Cardiac muscle cell (in vitro differentiated cells and primary cell): ENCODE results near the gene OR56B1. TPM values are rescaled to one million over a fixed set of nuclear protein-coding genes. Genes with fewer than 3 reads are reported as not detected.

ENCODE experiments used
- DNase-seq, 2 donors: peaks; one replicate each; pipeline versions ENCODE4 v3.0.0 to v3.0.0-alpha.2; 2010 to 2017; ENCODE audit warnings: low read depth in 1 of 2, low spot score in 1 of 2
- H3K27ac ChIP-seq: fragments of 200-600 bp; sonication (generic); 2 replicates; pipeline ENCODE4 v1.5.1; 2016
- H3K27me3 ChIP-seq: fragments of 200-600 bp; sonication (generic); 2 replicates; pipeline ENCODE4 v1.6.0; 2016; ENCODE audit warnings: control low read depth
- H3K36me3 ChIP-seq: fragments of 200-600 bp; sonication (generic); 2 replicates; pipeline ENCODE4 v1.5.1; 2016; ENCODE audit warnings: control low read depth
- H3K4me1 ChIP-seq: fragments of 200-600 bp; sonication (generic); 2 replicates; pipeline ENCODE4 v1.8.1; 2017; ENCODE audit warnings: low read depth, mild to moderate bottlenecking, mixed run types
- H3K4me3 ChIP-seq: fragments of 200-600 bp; sonication (generic); 2 replicates; pipeline ENCODE4 v1.5.1; 2016; ENCODE audit warnings: mild to moderate bottlenecking
- H3K9me3 ChIP-seq: fragments of 200-600 bp; sonication (generic); 2 replicates; pipeline ENCODE4 v1.5.1; 2017; ENCODE audit warnings: low read depth, mild to moderate bottlenecking, control low read depth
- CTCF ChIP-seq: IDR thresholded peaks from 2 replicates; pipeline ENCODE4 v1.5.1; 2012; ENCODE audit warnings: low read depth, mild to moderate bottlenecking, low read length
- polyA plus RNA-seq: library from polyadenylated mRNA; unstranded; fragments of >200 nt; fragmentation: Nextera tagmentation; extraction: Ambion mirVana; gene quantifications from 2 replicates; pipeline ENCODE4 v1.2.1, GENCODE V29; 2016
- total RNA-seq: library from RNA; depleted of rRNA; stranded (reverse); fragments of >200 nt; gene quantifications from 2 replicates; pipeline ENCODE4 v1.2.3, GENCODE V29; 2016

Gene OR56B1
- total and polyA plus RNA-seq, 2 experiments from 2014 or later, result not detected

- H3K36me3 ChIP-seq, result no peaks in the 10 kb centered on the region
- no peak overlapping the region for H3K27ac ChIP-seq
- no peaks in the 10 kb centered on the region for H3K9me3 ChIP-seq
- no peaks in the 10 kb centered on the region for H3K4me1 ChIP-seq
- TF ChIP-seq CTCF, result no peak
- DNase-seq, result no peak
- no peak overlapping the region for H3K4me3 ChIP-seq
- no peaks in the 10 kb centered on the region for H3K27me3 ChIP-seq
Observed at GRCh38 chr11:5767056-5767455, 30.8 kb downstream of the OR56B1 start.

GRCh38 chr11:5783255-5783654 is 47.0 kb downstream of the OR56B1 start, which contains the start of gene OR52N5:
OR52N5 (minus strand) TSS chr11:5783355; CDS start chr11:5778634, 4,721 bp downstream.
- DNase-seq, result no peak

More at GRCh38 chr11:5783255-5783654, 47.0 kb downstream of the OR56B1 start, which contains the start of gene OR52N5:
- no peak within 1 kb of the TSS for H3K4me3 ChIP-seq
- no peaks in the 10 kb centered on the region for H3K36me3 ChIP-seq
- H3K9me3 ChIP-seq, result no peaks in the 10 kb centered on the region
- no peak for TF ChIP-seq CTCF
- H3K27ac ChIP-seq, result no peak within 1 kb of the TSS
- no peaks in the 10 kb centered on the region for H3K4me1 ChIP-seq
- H3K27me3 ChIP-seq, result no peaks in the 10 kb centered on the region

Other genes with a start within 250 kb of the OR56B1 start
- not detected in 2 replicates for gene OR52D1, start 247.8 kb upstream of the OR56B1 start, total RNA-seq
- gene OR52D1, start 247.8 kb upstream of the OR56B1 start, polyA plus RNA-seq, result 0.82 TPM in 1 of 2 replicates, not detected in the other
- 0.81 and 1.9 TPM in 2 replicates for gene UBQLN3, start 226.5 kb upstream of the OR56B1 start, total RNA-seq
- 0.52 TPM in 1 of 2 replicates, not detected in the other for gene UBQLN3, start 226.5 kb upstream of the OR56B1 start, polyA plus RNA-seq
- gene UBQLNL, start 219.7 kb upstream of the OR56B1 start, total RNA-seq, result 0.92 and 3.4 TPM in 2 replicates
- gene UBQLNL, start 219.7 kb upstream of the OR56B1 start, polyA plus RNA-seq, result 2.1 and 2.4 TPM in 2 replicates
- 0.46 and 0.83 TPM in 2 replicates for gene OR52H1, start 187.9 kb upstream of the OR56B1 start, total RNA-seq
- gene OR52H1, start 187.9 kb upstream of the OR56B1 start, polyA plus RNA-seq, result 0.43 TPM in 1 of 2 replicates, not detected in the other
- not detected in 2 replicates for gene OR52B6, start 155.6 kb upstream of the OR56B1 start, total RNA-seq
- 0.52 TPM in 1 of 2 replicates, not detected in the other for gene OR52B6, start 155.6 kb upstream of the OR56B1 start, polyA plus RNA-seq
- 5.5 and 11.4 TPM in 2 replicates for gene TRIM6, start 139.8 kb upstream of the OR56B1 start, total RNA-seq
- 4.3 and 10.8 TPM in 2 replicates for gene TRIM6, start 139.8 kb upstream of the OR56B1 start, polyA plus RNA-seq
- 0.81 and 2.4 TPM in 2 replicates for gene TRIM34, start 111.4 kb upstream of the OR56B1 start, total RNA-seq
- gene TRIM34, start 111.4 kb upstream of the OR56B1 start, polyA plus RNA-seq, result 1.6 and 2.4 TPM in 2 replicates
- gene TRIM5, start 51.4 kb upstream of the OR56B1 start, total RNA-seq, result 13.4 and 18.0 TPM in 2 replicates
- gene TRIM5, start 51.4 kb upstream of the OR56B1 start, polyA plus RNA-seq, result 12.6 and 19.9 TPM in 2 replicates
- 0.07 TPM in 1 of 2 replicates, not detected in the other for gene TRIM22, start 46.7 kb upstream of the OR56B1 start, total RNA-seq
- gene TRIM22, start 46.7 kb upstream of the OR56B1 start, polyA plus RNA-seq, result 0.32 and 1.3 TPM in 2 replicates
- not detected in 2 replicates for gene OR52N4, start 17.8 kb downstream of the OR56B1 start, total RNA-seq
- not detected in 2 replicates for gene OR52N4, start 17.8 kb downstream of the OR56B1 start, polyA plus RNA-seq
- 0.06 TPM in 1 of 2 replicates, not detected in the other for gene OR52N5, start 46.9 kb downstream of the OR56B1 start, total RNA-seq
- 0.10 TPM in 1 of 2 replicates, not detected in the other for gene OR52N5, start 46.9 kb downstream of the OR56B1 start, polyA plus RNA-seq
- not detected in 2 replicates for gene OR52N1, start 54.8 kb downstream of the OR56B1 start, total RNA-seq
- gene OR52N1, start 54.8 kb downstream of the OR56B1 start, polyA plus RNA-seq, result not detected in 2 replicates
- not detected in 2 replicates for gene OR52N2, start 72.5 kb downstream of the OR56B1 start, total RNA-seq
- gene OR52N2, start 72.5 kb downstream of the OR56B1 start, polyA plus RNA-seq, result not detected in 2 replicates
- not detected in 2 replicates for gene OR52E6, start 105.4 kb downstream of the OR56B1 start, total RNA-seq
- gene OR52E6, start 105.4 kb downstream of the OR56B1 start, polyA plus RNA-seq, result not detected in 2 replicates
- gene OR52E8, start 121.2 kb downstream of the OR56B1 start, total RNA-seq, result 0.21 and 0.71 TPM in 2 replicates
- gene OR52E8, start 121.2 kb downstream of the OR56B1 start, polyA plus RNA-seq, result not detected in 2 replicates
- gene OR52E4, start 144.2 kb downstream of the OR56B1 start, total RNA-seq, result not detected in 2 replicates
- gene OR52E4, start 144.2 kb downstream of the OR56B1 start, polyA plus RNA-seq, result not detected in 2 replicates
- not detected in 2 replicates for gene OR52E5, start 156.8 kb downstream of the OR56B1 start, total RNA-seq
- not detected in 2 replicates for gene OR52E5, start 156.8 kb downstream of the OR56B1 start, polyA plus RNA-seq
- not detected in 2 replicates for gene OR56A3, start 205.8 kb downstream of the OR56B1 start, total RNA-seq
- gene OR56A3, start 205.8 kb downstream of the OR56B1 start, polyA plus RNA-seq, result not detected in 2 replicates
- not detected in 2 replicates for gene OR56A5, start 232.0 kb downstream of the OR56B1 start, total RNA-seq
- not detected in 2 replicates for gene OR56A5, start 232.0 kb downstream of the OR56B1 start, polyA plus RNA-seq